Measurements from ENCODE around the gene ATP13A2. TPM values are rescaled to one million over a fixed set of nuclear protein-coding genes. Genes with fewer than 3 reads are reported as not detected.

Gene ATP13A2
- total RNA-seq, 1 donor from 2014 or later, result 73.4 TPM

GRCh38 chr1:17005365-17005740, 6.4 kb downstream of the ATP13A2 start:
- FAIRE-seq (no peak), DNase-seq (ENCODE audit: low spot score in 2 of 2) (no peak)

- FAIRE-seq, result no peak
- peak in 1 of 2 donors; percentile 8 for DNase-seq (ENCODE audit: low spot score in 2 of 2)
Measured at GRCh38 chr1:17004466-17005364, 7.0 kb downstream of the ATP13A2 start.

DNA sequence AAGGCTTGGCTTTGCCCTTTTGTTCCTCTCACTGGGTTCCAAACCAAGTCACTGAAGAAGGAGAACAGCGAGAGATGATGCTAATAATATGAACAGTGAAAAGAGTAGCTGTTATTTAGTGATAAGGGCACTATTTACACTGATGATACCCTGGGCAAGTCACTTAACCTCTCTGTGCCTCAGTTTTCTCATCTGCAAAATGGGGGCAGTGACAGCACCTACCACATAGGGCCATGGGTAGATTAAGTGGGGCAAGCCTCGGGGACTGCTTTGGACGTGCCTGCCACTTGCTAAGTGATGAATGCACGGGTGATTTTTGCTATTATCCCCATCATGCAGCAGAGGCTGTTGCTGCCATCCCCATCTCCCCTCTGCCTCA, 9.2 kb downstream of the ATP13A2 start:
- DNase-seq (ENCODE audit: low spot score in 2 of 2), result no peak
- no peak for FAIRE-seq

- no peak for FAIRE-seq
- peak; percentile 7 to 12 for DNase-seq (ENCODE audit: low spot score in 2 of 2)
Measured at GRCh38 chr1:17001760-17002523, 9.8 kb downstream of the ATP13A2 start.

DNA sequence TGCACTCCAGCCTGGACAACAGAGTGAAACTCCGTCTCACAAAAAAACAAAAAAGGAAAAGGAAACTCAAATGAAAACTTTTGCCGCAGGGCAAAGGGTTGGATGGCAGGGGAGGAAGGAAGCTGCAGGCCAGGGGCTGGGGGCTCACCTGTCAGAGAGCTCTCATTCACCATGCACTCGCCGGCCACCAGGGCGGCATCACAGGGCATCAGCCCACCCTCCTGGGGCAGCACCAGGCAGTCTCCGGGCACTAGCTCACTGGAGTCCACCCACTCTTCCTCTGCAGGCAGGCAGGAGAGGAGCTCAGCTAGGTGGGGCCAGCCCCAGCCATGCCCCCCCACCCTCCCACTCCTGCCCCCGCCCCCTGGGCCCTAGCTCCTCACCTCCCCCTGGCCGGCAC, 11.9 kb downstream of the ATP13A2 start:
- peak; percentile 6 to 10 for DNase-seq (ENCODE audit: low spot score in 2 of 2)
- no peak for FAIRE-seq

DNA sequence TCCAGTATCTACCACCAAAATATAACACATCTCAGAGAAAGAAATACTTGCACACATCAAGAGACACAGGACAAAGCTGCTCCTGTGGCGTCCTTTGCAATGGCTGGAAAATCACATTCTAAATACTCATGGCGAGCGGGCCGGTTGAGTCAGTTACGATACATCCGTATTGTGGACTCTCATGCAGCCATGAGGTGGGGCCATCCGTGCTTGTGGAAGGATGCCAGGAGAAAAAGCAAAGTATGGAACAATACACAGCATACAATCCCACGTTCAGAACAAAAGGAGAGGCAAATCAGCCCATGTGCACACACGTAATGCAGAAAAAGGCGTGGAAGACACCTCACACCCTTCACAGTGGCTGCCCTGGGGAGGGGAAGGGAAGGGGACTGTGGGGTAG, 13.1 kb downstream of the ATP13A2 start:
- FAIRE-seq (no peak), DNase-seq (ENCODE audit: low spot score in 2 of 2) (no peak)

DNA sequence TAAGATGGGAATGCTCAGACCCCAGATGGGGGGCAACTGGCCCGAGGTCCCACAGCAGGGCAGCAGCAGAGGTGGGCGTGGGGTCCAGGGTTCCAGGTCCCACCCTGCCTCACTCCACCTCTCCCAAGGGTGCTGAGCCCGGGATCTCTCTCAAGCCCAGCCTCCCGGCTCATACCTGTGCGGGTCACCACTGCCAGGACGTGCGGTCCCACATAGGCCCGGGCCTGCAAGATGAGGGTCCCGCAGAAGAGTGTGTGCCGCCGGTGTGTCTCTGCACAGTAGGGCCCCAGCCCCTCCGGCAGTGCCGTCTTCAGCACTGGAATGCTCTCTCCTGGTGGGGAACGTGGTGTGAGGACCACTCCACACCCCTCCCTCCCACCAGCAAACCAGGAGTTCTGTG, 14.9 kb downstream of the ATP13A2 start:
- FAIRE-seq (no peak), DNase-seq (ENCODE audit: low spot score in 2 of 2) (no peak)

DNA sequence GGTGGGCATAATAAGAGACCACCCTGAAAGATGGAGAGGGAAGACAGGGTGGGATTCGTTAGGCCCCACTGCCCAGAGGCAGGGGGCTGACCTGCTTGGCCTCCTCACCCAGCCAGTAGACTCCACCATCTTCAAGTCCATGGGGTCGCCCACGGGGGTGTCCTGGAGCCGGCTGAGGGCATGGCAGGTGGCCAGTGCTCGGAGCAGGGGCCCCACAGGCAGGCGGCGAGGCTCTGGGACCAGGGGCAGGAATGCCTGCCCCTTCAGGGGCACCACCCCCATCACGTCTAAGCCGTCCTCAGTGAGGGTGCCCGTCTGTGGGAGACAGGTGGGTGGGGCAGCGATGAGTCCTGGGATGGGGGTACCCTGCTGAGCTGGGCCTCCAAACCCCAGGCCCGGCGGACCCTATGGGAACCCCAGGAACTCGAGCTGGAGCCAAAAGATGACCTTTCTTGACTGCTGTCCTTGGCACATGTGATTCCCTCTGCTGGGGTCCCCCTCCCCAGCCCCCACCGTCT, 18.1 kb downstream of the ATP13A2 start:
- DNase-seq (ENCODE audit: low spot score in 2 of 2) (no peak), FAIRE-seq (no peak)

DNA sequence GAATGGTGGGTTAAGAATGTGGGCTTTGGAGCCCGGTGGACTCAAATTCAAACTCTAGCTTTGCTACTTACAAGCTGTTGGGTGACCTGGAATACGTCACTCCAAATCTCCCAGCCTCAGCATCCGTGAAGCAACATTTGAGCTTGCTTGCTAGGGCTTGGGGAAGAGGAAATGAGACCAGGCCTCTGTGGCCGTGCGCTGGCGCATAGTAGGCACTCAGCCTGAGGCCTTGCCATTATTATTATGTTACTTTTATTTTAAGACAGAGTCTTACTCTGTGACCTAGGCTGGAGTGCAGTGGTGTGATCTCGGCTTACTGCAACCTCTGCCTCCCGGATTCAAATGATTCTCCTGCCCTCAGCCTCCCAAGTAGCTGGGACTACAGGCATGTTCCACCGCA, 19.1 kb downstream of the ATP13A2 start:
- FAIRE-seq (no peak), DNase-seq (ENCODE audit: low spot score in 2 of 2) (no peak)

DNA sequence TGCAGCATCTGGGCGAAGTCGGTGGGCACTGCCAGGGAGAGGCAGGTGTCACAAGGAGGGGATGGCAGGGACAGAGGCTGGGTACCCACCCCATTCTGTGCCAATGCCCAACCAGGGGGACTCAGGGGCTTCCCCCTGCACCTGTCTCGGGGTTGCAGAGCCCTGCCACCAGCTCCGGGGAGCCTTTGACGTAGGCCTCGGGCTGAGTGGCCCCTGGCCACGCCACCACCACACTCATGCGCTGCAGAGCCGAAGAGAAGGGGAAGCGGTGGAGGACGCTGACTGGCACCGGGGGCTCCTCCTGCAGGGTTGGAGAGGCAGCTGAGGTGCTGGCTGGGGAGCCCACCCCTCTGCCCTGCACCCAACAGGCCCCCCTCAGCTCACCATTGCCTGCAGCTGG, 19.6 kb downstream of the ATP13A2 start:
- DNase-seq (ENCODE audit: low spot score in 2 of 2) (no peak), FAIRE-seq (no peak)

GRCh38 chr1:16991571-16991970, 20.2 kb downstream of the ATP13A2 start:
- DNase-seq (ENCODE audit: low spot score in 2 of 2) (no peak), FAIRE-seq (no peak)

DNA sequence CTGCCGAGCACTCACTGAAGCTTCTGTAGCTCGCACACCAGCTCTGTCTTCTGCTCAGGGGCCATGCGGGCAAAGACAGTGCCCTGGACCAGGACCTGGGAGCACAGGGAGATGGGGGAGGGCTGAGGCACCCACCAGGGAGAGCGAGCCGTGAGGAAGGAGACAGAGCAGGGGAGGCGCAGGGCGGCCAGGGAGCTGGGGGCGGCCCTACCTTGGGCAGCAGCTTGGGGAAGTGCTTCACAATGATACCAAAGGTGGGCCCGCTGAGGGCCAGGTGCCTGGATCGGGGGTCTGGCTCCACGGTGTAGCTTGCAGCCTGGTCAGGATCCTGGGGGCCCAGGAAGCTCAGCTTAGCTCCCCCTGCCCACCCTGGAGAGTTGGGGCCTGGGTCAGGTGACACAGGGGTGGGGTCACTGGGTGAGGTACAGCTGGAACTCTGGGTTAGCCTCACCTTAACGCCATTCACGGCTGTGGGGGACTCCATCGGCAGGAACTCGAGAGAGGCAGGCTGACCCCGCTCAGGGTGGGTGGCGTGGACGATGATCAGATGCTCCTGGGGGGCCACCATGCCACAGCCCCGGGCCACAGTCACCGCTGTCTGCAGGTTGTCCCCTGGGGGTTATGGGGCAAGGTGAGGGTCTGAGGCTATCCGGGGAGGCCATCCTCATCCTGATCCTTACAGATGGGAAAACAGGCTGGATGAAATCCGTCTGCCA, 21.9 kb downstream of the ATP13A2 start:
- FAIRE-seq (no peak), DNase-seq (ENCODE audit: low spot score in 2 of 2) (no peak)

DNA sequence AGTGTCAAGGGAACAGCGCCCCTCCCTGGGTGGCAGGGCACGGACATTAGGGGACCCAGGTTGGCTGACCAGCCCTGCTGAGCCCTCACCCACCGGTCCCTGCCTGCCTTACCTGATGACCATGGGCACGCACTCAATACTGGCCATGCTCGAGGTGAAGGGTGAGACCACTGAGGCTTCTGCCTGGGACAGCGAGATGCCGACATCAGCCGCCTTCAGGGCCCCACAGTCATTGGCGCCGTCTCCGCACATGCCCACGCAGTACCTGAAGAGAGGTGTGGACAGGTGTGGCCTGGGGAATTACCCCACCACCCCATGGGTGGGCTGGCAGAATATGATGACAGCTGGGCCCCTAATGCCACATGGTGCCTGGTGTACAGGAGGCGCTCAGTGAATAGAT, 23.5 kb downstream of the ATP13A2 start:
- FAIRE-seq, result no peak
- DNase-seq (ENCODE audit: low spot score in 2 of 2), result no peak

DNA sequence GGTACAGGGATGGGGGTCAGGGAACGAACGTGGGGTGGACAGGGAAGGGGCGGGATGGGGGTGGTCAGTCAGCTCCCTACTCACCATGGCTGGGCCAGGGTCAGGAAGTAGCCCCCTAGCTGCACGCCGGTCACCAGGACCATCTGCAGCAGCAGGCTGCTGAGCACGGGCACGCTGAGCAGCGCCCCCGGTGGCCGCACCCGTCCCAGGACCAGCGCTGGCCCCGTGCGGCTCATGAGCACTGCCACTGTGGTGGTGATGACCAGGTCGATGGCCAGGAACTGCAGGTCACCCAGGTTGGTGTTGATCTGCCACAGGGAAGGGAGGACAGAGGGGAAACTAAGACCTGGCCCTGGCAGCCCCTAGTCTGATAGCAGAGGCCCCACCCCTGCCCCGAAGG, 24.8 kb downstream of the ATP13A2 start:
- no peak for DNase-seq (ENCODE audit: low spot score in 2 of 2)
- no peak for FAIRE-seq

DNA sequence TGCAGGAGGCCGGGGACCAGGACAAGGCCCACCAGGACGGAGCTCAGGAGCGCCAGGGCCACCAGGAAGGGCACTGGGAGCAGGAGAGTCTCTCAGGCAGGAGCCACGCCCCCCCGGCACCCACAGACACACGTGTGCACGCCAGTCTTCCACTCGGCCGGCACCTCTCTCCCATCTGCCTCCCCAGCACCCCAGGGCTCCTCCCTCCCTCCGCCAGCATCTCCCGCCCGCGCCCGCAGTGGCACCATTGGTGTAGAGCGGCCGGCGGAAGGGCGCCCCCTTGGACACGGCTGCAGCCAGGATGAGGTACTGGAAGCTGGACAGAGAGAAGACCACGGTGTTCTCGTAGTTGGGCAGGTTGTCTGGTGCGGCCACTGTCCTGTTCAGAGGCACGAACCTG, 25.2 kb downstream of the ATP13A2 start:
- DNase-seq (ENCODE audit: low spot score in 2 of 2) (no peak), FAIRE-seq (no peak)

DNA sequence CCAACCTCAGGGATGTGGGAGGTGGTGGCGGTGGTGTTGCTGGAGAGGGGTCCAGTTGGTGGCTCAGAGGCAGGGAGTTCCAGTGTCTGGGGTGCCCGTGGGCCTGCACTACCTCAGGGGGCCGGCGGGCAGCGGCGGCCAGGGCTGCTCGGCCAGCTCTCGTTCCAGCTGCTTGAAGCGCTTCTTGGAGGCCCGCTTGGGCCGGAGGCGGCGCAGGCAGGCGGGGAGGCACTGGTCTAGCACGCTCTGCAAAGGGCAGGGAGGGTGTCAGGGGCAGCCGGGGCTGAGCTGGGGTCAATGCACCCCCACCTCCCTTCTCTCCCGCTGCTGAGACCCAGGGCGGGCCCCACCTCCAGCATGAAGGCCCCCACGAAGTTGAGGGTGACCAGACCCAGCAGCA, 25.6 kb downstream of the ATP13A2 start:
- DNase-seq (ENCODE audit: low spot score in 2 of 2) (no peak), FAIRE-seq (no peak)

DNA sequence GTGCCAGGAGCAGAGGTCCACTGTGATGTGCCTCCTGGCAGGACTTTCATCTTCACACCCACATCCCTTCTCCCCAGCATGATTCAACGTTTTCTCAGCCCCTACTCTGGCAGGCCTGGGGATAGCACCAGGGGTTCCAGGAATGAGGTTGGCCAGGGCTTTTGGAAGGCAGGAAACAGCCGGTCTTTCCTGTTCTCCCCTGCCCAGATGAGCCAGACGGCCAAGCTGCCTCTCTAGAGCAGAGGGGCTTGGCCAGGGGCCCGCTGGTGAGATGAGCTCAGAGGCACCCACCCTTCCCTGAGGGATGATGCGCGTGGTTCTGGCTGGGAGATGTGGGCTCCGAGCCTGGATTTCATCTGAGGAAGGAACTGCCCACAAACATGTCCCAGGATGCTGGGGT, 27.0 kb downstream of the ATP13A2 start:
- DNase-seq (ENCODE audit: low spot score in 2 of 2) (no peak), FAIRE-seq (no peak)

GRCh38 chr1:16983649-16984048, 28.1 kb downstream of the ATP13A2 start:
- FAIRE-seq (no peak), DNase-seq (ENCODE audit: low spot score in 2 of 2) (no peak)

- FAIRE-seq, result no peak
- DNase-seq (ENCODE audit: low spot score in 2 of 2), result no peak
Measured at GRCh38 chr1:16982902-16983301, 28.8 kb downstream of the ATP13A2 start.

DNA sequence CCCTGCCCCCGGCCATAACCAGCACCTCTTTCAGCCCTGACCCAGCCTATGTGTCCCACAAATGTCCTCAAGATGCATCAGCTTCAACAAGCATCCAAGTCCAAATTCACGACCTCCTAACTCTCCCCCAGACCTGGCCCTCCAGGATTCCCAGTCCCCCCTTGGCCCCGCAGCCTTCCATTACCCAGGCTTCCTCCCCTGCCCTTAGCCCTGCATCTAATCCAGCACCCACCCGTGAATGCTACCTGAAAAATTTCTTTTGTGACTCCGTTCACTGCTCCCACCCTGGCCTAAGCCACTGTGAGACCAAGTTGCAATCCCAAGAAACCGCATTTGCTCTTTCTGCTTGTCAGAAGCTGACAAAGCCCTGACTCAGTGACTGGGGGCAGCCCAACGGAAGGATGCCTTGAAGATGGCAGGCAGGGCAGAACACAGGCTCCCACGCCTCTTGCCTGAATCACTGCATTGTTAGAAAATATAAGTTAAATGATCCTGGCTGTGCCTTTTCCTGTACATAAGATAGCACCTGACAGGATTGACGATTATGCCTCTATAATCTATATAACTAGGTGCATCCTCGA, 30.4 kb downstream of the ATP13A2 start:
- no peak for FAIRE-seq
- no peak for DNase-seq (ENCODE audit: low spot score in 2 of 2)

Data from frontal cortex (tissue), 4 donors.